ENCODE results near the gene MYO16.

DNA sequence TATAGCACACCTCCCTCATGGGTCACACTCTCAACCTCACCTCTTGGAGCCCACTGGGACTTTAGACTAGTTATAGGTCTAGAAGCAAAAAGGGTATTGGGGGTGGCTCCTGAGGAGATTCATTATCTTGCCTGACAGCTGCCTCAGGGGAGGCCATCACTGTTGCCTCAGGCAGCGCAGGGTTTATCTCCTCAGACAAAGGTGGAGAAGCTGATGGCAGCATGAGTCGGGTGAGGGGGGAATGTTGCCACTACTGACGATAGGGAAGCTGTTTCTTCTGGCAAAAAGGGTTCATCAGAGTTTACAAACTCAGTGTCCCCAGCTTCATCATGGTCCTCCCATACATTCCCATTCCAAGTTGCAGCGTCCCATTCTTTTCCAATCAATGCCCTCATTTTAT lies 594.6 kb downstream of the MYO16 start:
- no peak for TF ChIP-seq JUNB (IDR thresholded peaks at IDR 0.05)
- TF ChIP-seq, protein P1, sequence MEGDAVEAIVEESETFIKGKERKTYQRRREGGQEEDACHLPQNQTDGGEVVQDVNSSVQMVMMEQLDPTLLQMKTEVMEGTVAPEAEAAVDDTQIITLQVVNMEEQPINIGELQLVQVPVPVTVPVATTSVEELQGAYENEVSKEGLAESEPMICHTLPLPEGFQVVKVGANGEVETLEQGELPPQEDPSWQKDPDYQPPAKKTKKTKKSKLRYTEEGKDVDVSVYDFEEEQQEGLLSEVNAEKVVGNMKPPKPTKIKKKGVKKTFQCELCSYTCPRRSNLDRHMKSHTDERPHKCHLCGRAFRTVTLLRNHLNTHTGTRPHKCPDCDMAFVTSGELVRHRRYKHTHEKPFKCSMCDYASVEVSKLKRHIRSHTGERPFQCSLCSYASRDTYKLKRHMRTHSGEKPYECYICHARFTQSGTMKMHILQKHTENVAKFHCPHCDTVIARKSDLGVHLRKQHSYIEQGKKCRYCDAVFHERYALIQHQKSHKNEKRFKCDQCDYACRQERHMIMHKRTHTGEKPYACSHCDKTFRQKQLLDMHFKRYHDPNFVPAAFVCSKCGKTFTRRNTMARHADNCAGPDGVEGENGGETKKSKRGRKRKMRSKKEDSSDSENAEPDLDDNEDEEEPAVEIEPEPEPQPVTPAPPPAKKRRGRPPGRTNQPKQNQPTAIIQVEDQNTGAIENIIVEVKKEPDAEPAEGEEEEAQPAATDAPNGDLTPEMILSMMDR (IDR thresholded peaks at IDR 0.05): no peak
- TF ChIP-seq PHF8 (IDR thresholded peaks at IDR 0.05; ENCODE audit: borderline replicate concordance, low read depth): no peak
- no peak for TF ChIP-seq RAD21 (conservative IDR thresholded peaks at IDR 0.05 in 1 of 2, IDR thresholded peaks at IDR 0.05 in 1 of 2)
- TF ChIP-seq, protein P2, sequence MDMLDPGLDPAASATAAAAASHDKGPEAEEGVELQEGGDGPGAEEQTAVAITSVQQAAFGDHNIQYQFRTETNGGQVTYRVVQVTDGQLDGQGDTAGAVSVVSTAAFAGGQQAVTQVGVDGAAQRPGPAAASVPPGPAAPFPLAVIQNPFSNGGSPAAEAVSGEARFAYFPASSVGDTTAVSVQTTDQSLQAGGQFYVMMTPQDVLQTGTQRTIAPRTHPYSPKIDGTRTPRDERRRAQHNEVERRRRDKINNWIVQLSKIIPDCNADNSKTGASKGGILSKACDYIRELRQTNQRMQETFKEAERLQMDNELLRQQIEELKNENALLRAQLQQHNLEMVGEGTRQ (IDR thresholded peaks at IDR 0.05): no peak
- TF ChIP-seq, protein P3, sequence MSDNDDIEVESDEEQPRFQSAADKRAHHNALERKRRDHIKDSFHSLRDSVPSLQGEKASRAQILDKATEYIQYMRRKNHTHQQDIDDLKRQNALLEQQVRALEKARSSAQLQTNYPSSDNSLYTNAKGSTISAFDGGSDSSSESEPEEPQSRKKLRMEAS (IDR thresholded peaks at IDR 0.05): no peak
- TF ChIP-seq JUN (IDR thresholded peaks at IDR 0.05): no peak
- no peak for TF ChIP-seq POLR2A (IDR thresholded peaks at IDR 0.05; ENCODE audit: low read length)
- TF ChIP-seq POLR2AphosphoS2 (conservative IDR thresholded peaks at IDR 0.05; ENCODE audit: low read length): no peak
- TF ChIP-seq EP300 (IDR thresholded peaks at IDR 0.05): no peak
- TF ChIP-seq RFX5 (IDR thresholded peaks at IDR 0.05): no peak
- TF ChIP-seq KDM1A (IDR thresholded peaks at IDR 0.05; ENCODE audit: low read depth): no peak
- no peak for TF ChIP-seq NFE2L2 (conservative IDR thresholded peaks at IDR 0.05; ENCODE audit: low read length)
